Upper lobe of right lung (tissue), 1 donor: ENCODE measurements around the gene ADGRF3. TPM values are rescaled to one million over a fixed set of nuclear protein-coding genes. Genes with fewer than 3 reads are reported as not detected.
"Not testable (repeated sequence)": the region's sequence is repeated elsewhere in the genome, so short reads cannot be mapped to it uniquely, and the experiment has no call there.

Experiments used
- ATAC-seq: fragments of 200-7000 bp; cut with Tn5 transposase; one replicate; pipeline ENCODE4 v1.9.1; 2020; ENCODE audit warnings: mild to moderate bottlenecking, moderate library complexity
- DNase-seq: peaks from one replicate; pipeline ENCODE4 v3.0.0-alpha.2; 2020
- H3K27ac ChIP-seq: fragments of 200-600 bp; one replicate; pipeline ENCODE4 v1.8.0; 2022
- H3K27me3 ChIP-seq: fragments of 200-600 bp; one replicate; pipeline ENCODE4 v1.8.0; 2022; ENCODE audit warnings: mild to moderate bottlenecking
- H3K36me3 ChIP-seq: fragments of 200-600 bp; one replicate; pipeline ENCODE4 v1.8.0; 2022
- H3K4me1 ChIP-seq: fragments of 200-600 bp; one replicate; pipeline ENCODE4 v1.8.0; 2022
- H3K4me3 ChIP-seq: fragments of 200-600 bp; one replicate; pipeline ENCODE4 v1.8.0; 2022; ENCODE audit warnings: mild to moderate bottlenecking
- H3K9me3 ChIP-seq: fragments of 200-600 bp; one replicate; pipeline ENCODE4 v1.8.0; 2022
- intact Hi-C: fragments of 100-400 bp; cut with DNase I; formaldehyde crosslinking; loops from one replicate; pipeline ENCODE4 v1.11.0; 2022
- total RNA-seq: library from RNA; stranded (reverse); fragmentation: NEBNext Ultra II Directional; extraction: Animal tissue kit (Norgen Biotek cat#: 25700); gene quantifications from one replicate; pipeline ENCODE4 v1.2.1, GENCODE V29; 2021
- TF ChIP-seq, protein P1 (sequence below): fragments of 200-600 bp; IDR thresholded peaks from one replicate; pipeline ENCODE4 v1.8.0; 2022; ENCODE audit warnings: antibody characterized with exemption
- donor health status: DM: no; HTN: yes; CAD: no; lungs with severe emphysema.

ADGRF3 gene
- total RNA-seq, 1 donor from 2014 or later: 0.17 TPM

DNA sequence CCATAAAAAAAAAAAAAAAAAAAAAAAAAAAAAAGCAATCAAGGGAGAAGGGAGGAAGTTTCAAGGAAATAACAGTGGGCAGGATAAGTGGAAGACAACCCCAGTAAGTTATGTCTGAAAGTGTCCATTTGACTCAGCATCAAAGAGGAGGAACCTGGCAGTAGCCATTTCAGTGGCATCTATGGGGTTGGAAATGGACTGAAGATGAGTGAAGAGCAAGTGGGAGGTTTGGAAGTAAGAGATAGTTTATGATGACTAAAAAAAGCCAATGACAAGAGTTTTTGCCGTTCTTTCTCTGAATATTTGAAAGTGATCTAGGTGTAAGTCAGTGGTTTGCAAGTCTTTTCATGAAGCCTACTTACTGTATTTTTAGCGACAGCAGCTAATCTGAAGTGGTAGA, 9.9 kb downstream of the ADGRF3 start:
- H3K4me3 ChIP-seq: no peak overlapping the region
- DNase-seq: no peak
- intact Hi-C loops: no loop called here
- TF ChIP-seq, protein P1, sequence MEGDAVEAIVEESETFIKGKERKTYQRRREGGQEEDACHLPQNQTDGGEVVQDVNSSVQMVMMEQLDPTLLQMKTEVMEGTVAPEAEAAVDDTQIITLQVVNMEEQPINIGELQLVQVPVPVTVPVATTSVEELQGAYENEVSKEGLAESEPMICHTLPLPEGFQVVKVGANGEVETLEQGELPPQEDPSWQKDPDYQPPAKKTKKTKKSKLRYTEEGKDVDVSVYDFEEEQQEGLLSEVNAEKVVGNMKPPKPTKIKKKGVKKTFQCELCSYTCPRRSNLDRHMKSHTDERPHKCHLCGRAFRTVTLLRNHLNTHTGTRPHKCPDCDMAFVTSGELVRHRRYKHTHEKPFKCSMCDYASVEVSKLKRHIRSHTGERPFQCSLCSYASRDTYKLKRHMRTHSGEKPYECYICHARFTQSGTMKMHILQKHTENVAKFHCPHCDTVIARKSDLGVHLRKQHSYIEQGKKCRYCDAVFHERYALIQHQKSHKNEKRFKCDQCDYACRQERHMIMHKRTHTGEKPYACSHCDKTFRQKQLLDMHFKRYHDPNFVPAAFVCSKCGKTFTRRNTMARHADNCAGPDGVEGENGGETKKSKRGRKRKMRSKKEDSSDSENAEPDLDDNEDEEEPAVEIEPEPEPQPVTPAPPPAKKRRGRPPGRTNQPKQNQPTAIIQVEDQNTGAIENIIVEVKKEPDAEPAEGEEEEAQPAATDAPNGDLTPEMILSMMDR: no peak
- no peaks in the 10 kb centered on the region for H3K4me1 ChIP-seq
- no peak for ATAC-seq
- H3K9me3 ChIP-seq: no peaks in the 10 kb centered on the region
- no peak overlapping the region for H3K27ac ChIP-seq
- no peaks in the 10 kb centered on the region for H3K36me3 ChIP-seq
- H3K27me3 ChIP-seq: no peaks in the 10 kb centered on the region

DNA sequence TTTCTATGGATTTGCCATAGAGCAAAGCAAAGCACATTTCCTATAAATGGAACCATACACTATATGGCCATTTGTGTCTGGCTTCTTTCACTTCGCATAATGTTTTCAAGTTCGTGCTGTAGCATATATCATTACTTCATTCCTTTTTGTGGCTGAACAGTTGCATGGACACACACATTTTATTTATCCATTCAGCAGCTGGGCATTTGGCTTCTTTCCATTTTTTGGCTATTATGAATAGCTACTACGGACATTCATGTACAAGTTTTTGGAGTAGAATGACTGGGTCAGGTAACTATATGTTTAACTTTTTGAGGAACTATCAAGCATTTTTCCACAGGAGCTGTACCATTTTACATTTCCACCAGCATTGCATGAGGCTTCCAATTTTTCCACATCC, 11.4 kb downstream of the ADGRF3 start:
- H3K27me3 ChIP-seq: no peaks in the 10 kb centered on the region
- H3K4me3 ChIP-seq: no peak overlapping the region
- intact Hi-C loops: no loop called here
- H3K36me3 ChIP-seq: no peaks in the 10 kb centered on the region
- DNase-seq: no peak
- no peak for ATAC-seq
- no peaks in the 10 kb centered on the region for H3K9me3 ChIP-seq
- H3K27ac ChIP-seq: no peak overlapping the region
- peaks cover 2% of the 10 kb centered on the region for H3K4me1 ChIP-seq
- TF ChIP-seq, protein P1: no peak

DNA sequence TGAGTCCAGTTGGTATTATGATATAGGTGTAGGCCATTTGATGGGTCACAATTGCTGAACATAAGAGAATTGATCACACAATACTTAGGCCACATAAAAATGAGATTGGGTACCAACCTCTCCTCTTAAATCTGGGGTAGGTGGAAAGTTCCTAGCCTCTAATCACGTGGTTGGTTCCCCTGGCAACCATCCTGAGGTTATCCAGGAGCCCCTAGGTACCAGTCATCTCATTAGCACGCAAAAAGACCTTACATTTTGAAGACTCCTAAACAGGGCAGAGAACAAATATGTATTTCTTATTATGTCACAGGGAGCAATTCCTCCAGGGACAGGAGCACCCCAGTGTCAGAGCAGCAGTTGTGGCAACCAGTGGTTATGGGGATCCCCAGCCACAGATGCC, 13.3 kb downstream of the ADGRF3 start:
- H3K9me3 ChIP-seq: no peaks in the 10 kb centered on the region
- intact Hi-C loops: no loop called here
- ATAC-seq: no peak
- TF ChIP-seq, protein P1: no peak
- H3K27ac ChIP-seq: no peak overlapping the region
- H3K4me1 ChIP-seq: peaks cover 4% of the 10 kb centered on the region
- no peaks in the 10 kb centered on the region for H3K36me3 ChIP-seq
- DNase-seq: no peak
- no peaks in the 10 kb centered on the region for H3K27me3 ChIP-seq
- no peak overlapping the region for H3K4me3 ChIP-seq

DNA sequence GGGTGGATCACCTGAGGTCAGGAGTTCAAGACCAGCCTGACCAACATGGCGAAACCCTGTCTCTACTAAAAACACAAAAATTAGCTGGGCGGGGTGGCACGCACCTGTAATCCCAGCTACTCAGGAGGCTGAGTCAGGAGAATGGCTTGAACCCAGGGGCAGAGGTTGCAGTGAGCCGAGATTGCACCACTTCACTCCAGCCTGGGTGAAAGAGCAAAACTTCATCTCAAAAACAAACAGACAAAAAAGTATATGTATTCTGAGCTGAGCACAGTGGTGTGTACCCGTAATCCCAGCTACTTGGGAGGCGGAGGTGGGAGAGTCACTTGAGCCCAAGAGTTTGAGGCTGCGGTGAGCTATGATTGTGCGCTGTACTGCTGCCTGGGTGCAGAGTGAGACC, 15.3 kb downstream of the ADGRF3 start:
- ATAC-seq, H3K27me3 ChIP-seq, H3K9me3 ChIP-seq, H3K27ac ChIP-seq, intact Hi-C loops, H3K36me3 ChIP-seq, DNase-seq, H3K4me3 ChIP-seq, H3K4me1 ChIP-seq: not testable (repeated sequence)

DNA sequence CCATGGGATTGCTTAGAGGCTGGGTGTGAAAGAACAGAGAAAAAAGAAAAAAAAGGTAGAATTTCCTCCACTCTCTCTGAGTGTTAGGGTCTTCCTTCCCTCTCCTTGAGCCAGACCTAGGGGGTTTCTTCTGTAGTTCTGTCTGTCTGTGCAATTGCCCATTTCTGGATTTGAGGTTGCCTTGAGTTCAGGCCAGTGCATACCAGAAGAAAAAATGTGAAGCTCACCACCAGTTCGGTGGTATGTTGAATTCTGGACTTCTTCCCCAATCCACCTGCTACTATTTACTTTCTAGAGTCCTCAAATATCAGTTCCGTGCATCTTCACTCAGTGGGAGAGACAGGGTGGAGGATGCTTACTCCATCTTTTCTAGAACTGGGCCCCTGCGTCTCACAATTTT, 16.0 kb downstream of the ADGRF3 start:
- Histone ChIP-seq H3K36me3 (no peaks in the 10 kb centered on the region), H3K4me3 (no peak overlapping the region), H3K4me1 (peaks cover 4% of the 10 kb centered on the region), H3K27ac (no peak overlapping the region), H3K27me3 (no peaks in the 10 kb centered on the region), H3K9me3 (no peaks in the 10 kb centered on the region)
- intact Hi-C loops: no loop called here
- DNase-seq: no peak
- no peak for ATAC-seq
- TF ChIP-seq, protein P1: no peak

DNA sequence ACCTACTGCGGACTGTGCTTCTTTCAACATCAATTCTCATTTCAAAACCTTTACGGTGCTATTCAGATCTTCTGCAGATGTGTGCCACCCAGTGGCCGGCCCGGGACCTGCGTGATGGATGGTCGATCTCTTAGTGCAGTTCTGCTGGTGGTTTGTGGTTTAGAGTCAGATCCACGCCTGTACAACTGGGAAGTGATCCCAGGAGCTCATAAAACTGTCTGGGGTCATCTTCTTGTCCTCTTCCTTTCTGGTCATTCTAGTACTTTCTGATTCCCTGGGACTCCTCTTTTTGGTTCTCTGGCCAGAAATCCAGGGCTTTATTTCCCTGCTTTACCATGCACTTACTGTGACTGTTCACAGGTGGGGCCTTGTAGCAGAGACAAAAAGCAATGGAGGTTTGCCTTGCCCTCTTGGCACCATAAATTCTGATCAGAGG, 16.5 kb downstream of the ADGRF3 start:
- Histone ChIP-seq H3K27me3 (no peaks in the 10 kb centered on the region), H3K4me3 (no peak overlapping the region), H3K9me3 (no peaks in the 10 kb centered on the region), H3K36me3 (no peaks in the 10 kb centered on the region), H3K4me1 (peaks cover 4% of the 10 kb centered on the region), H3K27ac (no peak overlapping the region)
- ATAC-seq (peak; percentile 100), DNase-seq (peak; percentile 94)
- intact Hi-C loops: no loop called here
- TF ChIP-seq, protein P1: peak; percentile 90

DNA sequence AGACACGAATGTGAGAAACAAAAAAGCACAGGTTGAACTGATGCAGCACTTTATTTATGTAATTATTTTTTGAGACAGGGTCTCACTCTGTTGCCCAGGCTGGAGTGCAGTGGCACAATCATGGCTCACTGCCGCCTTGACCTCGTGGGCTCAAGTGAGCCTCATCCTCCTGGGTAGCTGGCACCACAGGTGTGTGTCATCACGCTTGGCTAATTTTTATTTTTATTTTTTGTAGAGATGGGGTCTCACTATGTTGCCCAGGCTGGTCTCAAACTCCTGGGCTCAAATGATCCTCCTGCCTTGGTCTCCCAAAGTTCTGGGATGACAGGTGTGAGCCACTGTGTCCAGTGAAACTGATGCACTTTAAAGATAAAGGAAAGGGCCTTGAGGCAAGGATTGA, 17.5 kb downstream of the ADGRF3 start:
- H3K4me3 ChIP-seq, H3K27me3 ChIP-seq, DNase-seq, intact Hi-C loops, H3K9me3 ChIP-seq, ATAC-seq, H3K36me3 ChIP-seq, H3K4me1 ChIP-seq, H3K27ac ChIP-seq: not testable (repeated sequence)
